ENCODE results near the gene FSHR.

FSHR gene

DNA sequence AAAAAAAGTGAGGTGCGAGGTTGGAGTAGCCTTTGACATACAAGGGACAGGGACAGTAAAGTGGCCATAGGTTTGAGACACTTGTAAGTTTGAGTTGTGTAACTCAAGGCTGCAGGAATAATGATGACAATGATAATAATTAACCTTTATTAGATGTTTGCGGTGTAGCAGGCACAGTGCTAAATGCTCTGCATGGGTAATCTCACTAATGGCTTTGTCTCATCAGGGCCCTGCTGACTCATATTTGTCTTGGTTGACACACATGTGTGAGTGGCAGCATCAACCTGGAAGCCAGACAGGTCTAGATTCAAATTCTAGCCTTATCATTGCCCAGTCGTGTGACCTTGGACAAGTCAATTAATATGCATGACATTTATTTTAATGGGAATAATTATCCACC lies 126.2 kb downstream of the FSHR start:
- DNase-seq, result no peak

DNA sequence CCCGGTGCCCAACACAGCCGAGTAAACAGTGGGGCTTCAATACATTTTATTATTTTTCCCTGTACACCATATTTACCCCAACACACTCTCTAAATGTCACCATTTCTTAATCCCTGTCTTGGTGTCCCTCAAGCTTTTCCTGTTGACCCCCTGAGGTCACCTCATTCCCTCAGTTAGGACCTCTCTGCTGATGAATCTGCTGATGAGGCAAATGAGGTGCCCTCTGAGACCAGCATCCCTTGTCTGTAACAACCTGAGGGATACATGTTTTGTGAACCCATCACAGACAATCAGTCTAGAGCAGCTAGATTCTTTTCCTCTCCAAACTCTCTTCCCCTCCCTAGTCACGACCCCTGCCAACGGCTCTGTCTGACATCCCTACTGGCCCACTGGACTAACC lies 127.6 kb downstream of the FSHR start:
- no peak for DNase-seq

DNA sequence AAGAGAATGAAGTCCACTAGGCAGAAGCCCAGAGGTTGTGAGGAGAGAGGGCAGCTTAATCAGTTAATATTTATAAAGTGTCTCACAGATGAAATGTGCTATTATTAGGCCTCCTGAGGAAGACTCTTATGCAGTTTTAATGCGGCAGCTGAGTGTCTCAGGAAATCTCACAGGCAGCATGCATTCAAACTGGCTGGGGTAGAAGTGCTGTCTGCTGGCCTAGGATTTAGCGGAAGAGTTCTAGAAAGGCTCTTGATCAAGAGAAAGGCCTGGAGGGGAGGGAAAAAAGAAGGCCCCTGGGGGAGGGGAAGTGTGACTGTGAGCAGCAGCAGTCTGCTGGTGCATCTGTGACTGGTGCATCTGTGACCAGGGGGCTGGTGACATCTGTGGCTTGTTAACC lies 133.0 kb downstream of the FSHR start:
- no peak for DNase-seq

DNA sequence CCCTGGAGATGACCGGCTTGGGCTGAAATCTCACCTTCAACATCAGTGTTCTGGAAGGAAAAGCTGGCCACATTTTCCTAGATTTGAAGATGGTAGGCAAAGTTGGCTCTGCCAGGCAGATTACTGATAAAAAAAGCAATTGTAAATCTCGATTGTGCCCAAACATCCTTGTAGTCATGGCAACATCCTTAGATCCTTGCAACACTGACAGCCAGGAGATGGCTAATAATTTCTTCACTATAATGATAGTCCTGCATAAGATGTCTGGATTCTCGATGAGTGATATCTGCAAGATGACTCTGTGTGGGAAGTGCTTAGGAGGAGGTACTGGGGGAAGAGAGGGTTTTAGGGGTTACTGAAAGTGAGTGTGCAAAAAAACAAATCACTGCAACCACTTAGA lies 149.1 kb downstream of the FSHR start:
- DNase-seq, result no peak

DNA sequence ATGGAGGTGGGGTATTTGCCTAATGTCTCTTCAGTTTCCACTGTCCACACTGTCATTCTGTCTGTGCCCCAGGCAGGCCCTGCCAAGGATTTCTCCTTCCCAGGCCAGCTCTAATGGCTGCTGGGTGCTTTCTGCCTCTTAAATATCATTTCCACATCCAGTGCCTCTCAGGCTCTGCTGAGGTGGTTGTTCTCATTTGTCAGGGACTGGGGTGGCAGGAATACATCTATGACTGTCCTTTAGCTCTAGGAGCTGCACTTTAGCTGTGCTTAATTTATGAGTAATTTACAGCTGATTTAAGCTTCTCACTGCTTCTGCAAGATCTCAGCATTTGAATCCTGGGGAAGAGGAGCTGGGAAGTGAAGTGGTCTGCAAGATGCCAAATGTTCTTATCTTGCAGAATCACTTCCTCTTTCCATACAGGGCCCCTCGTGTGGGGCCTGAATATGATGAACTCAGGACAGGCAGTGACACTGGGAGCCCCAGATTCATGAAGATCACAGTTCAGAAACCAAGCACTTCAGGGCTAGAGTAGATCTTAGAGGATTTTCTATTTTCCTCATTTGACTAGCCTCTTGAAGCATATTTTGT lies 150.2 kb downstream of the FSHR start:
- no peak for DNase-seq

DNA sequence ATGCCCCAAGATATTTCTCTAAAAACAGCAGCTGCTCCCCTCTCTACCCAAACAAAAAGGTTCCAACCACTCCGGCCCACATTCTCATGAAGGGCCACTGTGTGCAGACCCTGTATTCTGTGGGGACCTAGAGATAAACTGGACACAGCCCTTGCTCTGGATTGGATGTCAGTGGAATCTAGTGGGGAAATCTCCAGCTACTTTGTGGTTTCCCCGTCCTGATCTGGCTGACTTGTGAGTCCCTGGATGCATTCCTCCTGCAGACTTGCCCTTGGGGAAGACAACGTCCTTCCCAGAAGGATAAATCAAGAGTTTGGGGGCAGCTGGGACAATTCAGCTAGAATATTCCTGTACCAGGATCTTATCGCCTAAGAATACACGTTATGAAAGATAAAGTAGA lies 151.1 kb downstream of the FSHR start:
- no peak for DNase-seq

DNA sequence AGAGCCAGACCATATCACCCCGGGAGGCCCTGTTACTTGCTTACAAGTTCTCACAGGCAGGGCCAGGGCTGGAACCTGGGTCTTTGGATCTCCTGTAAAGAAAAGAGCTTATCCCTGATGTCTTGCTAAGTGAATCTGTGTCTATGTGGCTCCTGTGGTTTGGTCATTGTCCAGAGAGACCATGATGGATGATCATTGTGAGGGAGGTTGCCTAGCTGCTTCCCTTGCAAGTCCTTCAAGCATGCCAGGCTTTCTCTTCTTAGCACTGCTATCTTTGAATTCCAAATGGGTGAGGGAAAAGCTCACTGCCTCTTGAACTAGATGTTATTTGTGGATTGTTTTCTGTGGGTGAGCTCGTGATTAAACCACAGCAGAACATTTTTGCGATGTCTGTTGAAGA lies 151.6 kb downstream of the FSHR start:
- DNase-seq, result no peak

DNA sequence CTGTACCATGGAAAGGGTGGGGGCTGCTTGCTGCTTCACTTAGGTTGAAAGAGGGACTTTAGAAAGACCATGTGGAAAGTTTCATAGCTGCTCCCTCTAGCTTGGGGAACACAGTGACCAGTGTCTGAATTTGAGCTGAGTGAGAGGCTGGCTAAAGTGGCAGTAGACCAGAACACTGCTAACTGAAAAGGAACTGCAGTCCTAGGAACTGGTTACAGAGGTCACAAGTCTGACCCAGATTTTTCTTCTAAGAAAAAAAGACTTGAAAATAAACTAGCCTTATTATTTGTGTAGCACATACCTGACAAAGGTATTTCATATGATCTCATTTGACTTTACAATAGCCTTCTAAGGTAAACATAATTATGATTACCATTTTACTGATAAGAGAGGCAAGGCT lies 153.6 kb downstream of the FSHR start:
- no peak for DNase-seq

DNA sequence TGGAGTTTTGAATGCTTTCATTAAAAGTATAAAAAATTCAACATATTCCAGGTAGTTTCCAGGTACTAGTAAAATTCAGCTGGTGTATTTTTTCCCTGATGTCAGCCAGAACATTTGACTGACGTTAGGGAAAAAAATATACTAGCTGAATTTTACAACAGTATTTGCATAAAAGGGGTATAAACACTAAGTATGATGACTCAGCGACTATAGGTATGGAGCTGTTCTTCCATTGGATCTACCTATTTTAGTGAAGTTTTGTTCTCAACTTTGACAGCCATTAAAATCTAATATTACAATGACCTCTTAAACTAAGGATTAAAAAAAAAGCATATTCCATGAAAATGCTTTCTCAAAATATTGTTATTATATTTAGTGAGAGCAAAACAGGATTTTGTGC lies 155.9 kb downstream of the FSHR start:
- DNase-seq, result no peak

DNA sequence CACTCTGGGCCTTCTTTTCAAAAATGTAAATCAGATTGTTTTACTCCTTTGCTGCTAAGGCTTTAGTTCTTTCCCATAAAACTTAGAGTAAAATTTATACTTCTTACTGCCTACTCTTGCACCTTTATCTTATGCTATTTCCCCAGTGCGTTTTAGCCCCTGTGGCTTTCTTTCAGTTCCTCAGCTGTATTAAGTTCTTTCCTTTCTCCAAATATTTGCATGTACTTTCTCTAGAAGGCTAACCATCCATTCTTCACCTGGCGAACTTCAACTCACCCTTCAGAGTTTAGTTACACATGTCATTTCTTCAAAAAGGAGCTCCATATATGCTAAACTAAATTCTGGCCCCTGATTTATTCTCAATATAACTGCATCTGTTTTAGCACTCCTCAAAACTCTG lies 160.7 kb downstream of the FSHR start:
- DNase-seq, result no peak

DNA sequence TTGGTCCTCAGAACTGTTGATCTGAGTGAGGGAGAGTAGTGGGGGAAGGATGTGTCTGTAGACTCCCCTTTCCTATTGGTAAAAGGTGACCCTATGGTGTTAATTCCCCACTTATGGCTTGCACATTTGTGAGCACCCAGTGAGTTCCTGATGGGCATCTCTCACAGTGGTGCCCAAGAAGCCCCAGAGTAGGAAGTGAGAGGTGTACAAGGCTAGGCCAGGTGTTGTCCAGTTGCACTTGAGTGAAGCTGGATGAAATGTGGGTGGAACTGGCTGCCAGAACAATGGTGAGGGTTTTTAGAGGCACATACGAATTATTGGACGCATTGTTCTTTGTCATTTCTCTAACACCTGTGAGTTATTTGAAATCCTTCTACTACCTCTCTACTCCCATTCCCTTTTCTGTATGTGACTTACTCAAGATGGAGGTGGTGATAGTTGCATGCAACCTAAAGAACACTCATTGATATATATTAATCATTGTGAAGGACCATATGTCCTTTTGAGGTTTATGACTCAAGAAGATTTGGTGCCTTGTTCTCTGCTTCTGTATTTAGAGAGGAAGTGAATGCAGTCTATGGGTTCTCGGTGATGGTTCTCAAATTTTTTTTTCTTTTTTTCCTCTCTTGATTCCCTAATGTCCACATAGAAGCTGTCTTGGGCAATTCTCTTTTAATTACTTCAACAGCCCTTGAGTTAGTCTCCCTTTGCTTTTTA lies 162.7 kb downstream of the FSHR start:
- DNase-seq, result no peak

DNA sequence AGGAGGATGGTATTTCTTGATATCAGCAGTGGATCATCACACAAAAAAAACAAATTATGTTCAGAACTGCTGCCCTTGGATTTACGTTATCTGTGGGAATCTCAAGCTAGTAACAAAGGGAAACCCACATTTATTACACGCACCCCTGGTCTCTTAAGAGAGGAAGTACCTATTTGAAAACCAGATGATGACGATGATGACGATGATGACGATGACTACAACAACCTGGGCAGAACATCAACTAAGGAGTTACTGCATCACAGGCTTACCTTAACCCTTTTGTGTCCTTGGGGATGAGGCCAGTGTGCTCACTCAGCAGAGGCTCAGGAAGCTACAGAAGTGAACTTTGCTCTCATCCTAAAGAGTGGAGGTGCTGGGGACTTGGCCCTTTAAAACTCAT lies 169.4 kb downstream of the FSHR start:
- no peak for DNase-seq

DNA sequence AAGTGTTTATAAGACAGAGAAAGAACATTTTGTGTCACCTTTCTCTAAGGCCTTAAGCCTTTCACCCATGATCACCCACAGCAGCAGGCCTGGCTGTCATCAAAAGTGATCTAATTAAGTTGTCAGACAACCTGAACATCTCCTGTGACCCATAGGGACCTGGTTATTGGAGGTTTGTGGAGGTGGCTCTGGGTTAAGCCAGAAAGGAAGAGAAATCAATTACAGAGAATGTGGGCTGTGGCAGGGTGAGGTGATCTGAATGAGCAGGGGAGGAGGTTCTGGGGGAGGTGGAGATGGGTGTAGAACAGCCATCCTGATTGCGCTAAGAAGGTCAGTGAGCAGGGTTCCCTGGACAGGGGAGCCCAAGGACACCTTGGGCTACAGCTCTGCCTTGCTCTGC lies 170.8 kb downstream of the FSHR start:
- no peak for DNase-seq

DNA sequence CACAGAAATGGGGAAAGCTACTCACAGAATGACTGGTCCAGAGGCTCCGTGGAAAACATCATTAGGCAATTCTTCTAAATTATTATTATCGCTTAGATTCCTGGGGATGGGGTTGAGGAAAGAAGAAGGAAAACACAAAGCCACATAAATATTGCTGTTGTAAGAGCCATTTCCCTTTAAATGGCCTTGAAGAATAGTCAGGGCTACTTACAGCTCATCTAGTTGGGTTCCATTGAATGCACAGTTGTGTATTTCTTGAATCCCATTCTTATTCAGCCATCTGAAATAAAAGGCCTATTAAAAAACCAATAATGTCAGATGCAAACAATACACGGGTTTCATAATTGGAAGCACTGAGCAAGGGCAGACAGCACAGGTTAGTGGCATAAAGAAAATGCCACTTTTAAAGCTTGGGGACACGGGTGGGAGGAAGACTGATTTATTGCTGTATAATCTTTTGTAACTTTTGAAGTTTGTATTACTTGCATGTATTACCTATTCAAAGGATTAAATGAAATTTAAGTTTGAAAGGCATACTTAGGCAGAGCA lies 171.4 kb downstream of the FSHR start:
- no peak for DNase-seq

DNA sequence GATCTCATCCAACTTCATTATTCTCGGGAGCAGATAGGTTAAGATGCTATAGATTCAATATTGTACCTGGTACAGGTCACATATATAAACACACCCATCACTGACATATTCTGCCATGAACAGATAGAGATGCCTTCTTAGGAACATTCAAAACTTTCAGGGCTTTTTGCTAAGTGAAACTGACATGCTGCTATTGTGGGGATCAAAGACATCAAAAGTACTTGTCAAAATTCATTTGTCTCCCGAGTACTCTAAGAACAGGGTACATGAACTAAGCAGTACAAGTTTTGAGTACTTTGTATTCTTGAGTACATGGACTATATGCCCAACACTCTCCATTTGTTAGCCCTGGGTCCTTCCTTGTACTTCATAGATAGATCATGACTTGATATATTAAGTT lies 173.5 kb downstream of the FSHR start:
- no peak for DNase-seq

DNA sequence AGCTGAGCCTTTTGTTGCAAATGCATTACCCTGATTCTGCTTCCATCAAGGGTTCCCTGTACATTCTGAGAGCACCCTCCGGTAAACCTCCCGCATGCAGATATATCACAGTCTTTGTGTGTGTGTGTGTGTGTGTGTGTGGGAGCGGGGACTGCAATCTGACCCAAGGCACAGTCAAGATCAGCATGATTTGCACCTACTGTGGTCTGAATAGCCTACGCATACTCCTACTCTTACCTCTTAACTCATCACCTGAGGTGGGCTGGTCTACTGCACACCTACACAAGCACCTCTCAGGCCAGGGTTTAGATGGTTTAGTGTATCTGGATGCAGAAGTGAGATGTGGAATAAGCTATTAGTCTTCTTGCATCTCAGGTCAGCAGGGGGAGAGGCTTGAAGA lies 174.6 kb downstream of the FSHR start:
- no peak for DNase-seq

DNA sequence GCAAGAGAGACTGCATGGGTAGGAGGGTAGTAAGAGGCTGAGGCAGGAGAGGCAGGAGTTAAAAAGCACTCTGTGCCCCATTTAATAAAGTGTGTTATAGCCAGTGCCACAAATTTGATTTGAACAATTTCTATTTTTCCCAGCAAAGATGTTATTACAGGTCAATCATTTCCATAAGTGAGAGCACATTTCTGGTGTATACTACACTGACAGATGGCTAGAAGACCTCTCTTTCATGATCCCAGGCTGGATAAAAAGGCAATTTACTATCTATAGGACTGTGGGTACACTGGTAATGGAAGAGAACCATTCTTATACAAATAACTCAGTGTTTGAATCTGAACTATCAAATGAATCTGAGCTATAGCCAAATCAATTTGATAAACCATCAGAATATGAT lies 176.2 kb downstream of the FSHR start:
- no peak for DNase-seq

DNA sequence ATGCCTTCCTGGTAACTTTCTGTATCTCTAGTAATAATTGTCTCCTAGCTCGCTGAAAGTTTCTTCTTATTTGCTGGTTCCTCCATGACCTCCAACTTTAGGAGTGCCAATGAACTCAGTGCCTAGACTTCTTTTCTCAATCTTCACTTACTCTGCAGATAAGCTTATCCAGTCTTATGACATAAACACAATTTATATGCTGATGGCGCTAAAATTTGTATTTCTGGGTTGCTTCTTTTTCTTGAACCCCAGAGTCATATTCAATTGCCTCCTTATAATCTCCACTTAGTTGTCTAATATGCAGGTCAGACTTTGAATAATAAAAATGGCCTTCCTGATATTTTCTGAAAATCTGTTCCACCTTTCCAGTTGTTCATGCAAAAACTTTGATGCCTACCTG lies 182.5 kb downstream of the FSHR start:
- no peak for DNase-seq

DNA sequence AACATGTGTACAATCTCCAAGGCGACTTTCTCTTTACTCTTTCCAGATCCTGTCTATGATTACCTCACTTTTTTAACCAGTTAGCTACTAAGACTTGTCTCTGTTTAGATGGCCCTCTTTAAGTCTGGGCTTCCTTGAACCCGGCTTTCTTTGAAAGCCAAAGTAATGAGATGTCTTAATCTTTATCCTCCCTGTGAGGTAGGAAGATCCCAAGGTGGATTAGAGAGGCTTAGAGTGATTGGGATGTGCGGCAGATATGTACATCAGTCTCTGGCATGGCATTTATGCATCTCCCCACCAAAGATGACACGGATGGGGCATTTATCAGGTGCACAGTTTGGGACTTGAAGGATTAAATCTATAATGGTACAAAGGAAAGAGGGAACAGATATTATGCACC lies 186.3 kb downstream of the FSHR start:
- no peak for DNase-seq

DNA sequence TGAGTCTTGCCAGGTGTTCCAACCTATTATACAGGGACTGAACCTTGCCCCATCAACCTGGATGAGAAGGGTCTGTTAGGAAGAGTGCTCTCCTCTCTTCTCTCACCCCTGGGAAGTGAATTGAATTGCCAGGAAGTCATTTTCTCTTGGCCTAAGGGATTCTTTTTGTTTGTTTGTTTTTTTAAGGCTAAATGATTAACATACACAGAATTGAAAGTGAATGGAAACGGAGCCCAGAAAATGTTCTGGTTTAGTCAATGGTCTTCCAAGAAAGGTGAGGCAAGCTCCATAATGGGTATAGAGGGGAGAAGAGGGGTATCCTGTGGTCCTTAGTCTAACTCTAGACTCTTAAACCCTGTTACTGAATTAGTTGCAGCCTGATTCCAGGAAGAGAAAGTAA lies 189.1 kb downstream of the FSHR start:
- no peak for DNase-seq

DNA sequence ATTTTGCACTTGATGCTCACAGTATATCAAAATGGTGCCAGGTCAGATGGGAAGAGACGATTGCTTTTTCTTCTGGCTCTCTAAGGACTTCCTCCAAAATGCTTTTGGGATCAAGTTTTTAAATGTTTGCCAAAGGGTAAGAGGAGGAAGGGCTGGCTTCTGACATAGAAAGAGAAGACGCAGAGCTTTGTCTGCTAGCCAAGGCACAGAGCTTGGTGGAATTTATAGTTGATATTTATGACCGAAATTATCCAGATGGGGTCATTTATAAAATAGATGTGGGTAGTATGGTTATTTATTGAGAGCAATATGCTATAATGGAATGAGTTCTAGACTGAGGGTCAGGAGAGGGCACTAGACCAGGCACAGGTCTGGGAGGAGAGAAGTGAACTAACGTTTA lies 193.3 kb downstream of the FSHR start:
- DNase-seq, result no peak

DNA sequence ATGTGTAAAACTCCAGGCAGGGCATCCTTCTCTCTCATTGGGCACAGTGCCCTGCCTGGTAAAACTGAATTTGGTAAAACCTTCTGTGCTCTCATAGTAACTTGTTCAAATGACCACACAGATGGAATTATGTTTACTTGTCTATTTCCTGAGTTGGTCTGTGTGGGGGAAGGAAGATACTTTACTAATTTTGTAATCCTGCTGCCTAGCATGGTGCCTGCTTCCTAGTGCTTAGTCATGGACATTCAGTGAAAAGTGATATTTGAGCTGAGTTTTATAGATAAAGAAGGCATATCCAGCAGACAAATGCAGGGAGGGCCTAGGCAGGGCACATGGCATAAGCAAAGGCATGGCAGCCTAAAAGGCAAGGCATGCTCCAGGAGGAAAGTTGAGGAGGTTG lies 199.4 kb downstream of the FSHR start:
- no peak for DNase-seq

DNA sequence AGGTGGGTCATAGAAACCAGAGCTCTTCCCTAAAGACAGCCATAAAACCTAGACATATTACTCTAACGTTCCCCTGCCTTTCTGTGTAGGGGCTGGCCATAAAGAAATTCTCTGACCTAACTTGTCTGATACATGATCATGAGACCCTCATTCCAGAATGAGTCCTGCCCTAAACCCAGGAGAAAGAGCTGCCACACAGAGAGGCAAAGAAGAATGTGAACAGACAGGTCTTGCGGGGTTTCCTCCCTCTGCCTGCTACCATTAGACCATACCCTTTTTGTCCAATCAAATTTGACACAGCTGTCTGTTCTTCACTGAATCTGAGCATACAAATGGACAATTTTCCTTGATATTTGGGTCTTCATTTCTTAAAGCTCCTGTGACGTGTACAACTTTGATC lies 200.0 kb downstream of the FSHR start:
- DNase-seq, result no peak

DNA sequence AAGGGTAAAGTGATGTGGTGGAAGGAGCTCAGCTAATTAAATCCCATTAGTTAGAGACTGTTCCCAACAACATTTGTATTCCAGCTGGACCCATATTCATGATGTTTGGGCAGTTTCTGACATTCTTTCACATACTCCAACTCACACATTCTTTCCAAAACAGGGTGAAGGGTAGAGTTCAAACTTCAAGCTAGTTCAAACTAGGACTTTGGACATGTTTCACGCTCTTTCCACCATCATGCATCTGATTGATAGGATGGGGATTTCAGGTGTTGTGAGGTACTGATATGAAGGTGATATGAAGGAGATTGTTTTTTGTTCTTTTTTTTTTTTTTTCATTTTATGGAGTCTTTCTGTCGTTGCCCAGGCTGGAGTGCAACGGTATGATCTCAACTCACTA lies 201.7 kb downstream of the FSHR start:
- DNase-seq, result no peak

DNA sequence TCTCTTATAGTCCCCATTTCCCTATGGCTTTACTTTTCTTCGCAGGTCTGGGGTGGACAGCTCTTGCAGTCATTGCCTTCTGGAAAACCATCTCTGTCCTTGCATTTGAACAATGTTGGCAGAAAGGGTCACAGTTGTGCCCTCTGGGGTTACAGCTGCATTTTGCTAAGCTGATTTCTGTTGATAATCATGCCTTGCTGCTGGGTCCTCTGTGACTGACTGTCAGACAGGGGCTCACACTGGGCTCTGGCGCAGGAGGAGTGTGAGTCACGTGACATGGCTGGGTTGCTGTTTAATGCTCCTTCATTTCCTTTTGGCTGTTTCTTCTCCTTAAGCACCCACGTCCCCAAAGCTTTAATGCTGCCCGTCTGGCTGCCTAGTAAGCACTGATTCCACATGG lies 202.2 kb downstream of the FSHR start:
- no peak for DNase-seq
